Measurements from ENCODE around the gene TAF11L4.
"Not testable (repeated sequence)": the region's sequence is repeated elsewhere in the genome, so short reads cannot be mapped to it uniquely, and the experiment has no call there.

DNA sequence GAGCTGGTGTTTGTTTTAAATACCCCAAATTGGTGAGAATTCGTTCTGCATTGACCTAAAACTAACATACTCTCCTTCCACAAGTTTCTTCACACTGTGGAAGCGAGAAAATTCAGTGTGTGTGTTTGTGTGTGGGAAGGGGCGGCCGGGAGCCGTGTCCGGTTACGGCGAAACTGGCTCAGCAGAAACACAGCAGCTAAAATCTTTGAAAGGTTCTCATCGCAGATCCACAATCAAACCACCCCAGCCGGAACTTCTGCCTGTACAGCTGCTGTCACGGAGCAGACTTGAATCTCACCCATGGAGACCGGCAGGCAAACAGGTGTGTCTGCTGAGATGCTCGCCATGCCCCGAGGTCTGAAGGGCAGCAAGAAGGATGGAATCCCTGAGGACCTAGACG lies 3.5 kb upstream of the TAF11L4 start, which contains the start of gene TAF11L3:
- TF ChIP-seq POLR2A (IDR thresholded peaks at IDR 0.05): not testable (repeated sequence)
- TF ChIP-seq, protein P1, sequence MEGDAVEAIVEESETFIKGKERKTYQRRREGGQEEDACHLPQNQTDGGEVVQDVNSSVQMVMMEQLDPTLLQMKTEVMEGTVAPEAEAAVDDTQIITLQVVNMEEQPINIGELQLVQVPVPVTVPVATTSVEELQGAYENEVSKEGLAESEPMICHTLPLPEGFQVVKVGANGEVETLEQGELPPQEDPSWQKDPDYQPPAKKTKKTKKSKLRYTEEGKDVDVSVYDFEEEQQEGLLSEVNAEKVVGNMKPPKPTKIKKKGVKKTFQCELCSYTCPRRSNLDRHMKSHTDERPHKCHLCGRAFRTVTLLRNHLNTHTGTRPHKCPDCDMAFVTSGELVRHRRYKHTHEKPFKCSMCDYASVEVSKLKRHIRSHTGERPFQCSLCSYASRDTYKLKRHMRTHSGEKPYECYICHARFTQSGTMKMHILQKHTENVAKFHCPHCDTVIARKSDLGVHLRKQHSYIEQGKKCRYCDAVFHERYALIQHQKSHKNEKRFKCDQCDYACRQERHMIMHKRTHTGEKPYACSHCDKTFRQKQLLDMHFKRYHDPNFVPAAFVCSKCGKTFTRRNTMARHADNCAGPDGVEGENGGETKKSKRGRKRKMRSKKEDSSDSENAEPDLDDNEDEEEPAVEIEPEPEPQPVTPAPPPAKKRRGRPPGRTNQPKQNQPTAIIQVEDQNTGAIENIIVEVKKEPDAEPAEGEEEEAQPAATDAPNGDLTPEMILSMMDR (IDR thresholded peaks at IDR 0.05): not testable (repeated sequence)
